ENCODE data around the gene GIGYF2. TPM values are rescaled to one million over a fixed set of nuclear protein-coding genes. Genes with fewer than 3 reads are reported as not detected.
"Not testable (repeated sequence)": the region's sequence is repeated elsewhere in the genome, so short reads cannot be mapped to it uniquely, and the experiment has no call there.

The GIGYF2 gene
- polyA plus RNA-seq, 1 donor from 2014 or later = 52.6 TPM

DNA sequence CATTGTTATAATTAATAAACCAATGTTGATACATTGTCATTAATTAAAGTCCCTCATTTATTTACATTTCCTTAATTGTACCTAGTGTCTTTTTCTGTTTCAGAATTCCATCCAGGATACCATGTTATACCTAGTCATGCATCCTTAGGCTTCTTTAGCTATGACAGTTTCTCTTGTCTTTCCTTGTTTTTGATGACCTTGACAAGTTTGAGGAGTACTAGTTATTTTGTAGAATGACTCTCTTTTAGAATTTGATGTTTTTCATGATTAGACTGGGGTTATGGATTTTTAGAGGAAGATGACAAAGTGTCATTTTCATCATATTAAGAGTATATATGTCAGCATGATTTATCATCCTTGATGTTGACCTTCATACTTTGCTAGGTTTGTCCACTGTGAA lies 16.4 kb downstream of the GIGYF2 start:
- peaks cover 41% of the 10 kb centered on the region for H3K79me2 ChIP-seq (replicated peaks; ENCODE audit: insufficient read depth, low read length)
- H3K4me2 ChIP-seq (ENCODE audit: low read length) = no peak overlapping the region
- H3K27me3 ChIP-seq (ENCODE audit: insufficient read depth, low read depth, low read length) = no peaks in the 10 kb centered on the region
- H3K9me3 ChIP-seq (ENCODE audit: low read length) = no peaks in the 10 kb centered on the region
- H3K9me2 ChIP-seq (ENCODE audit: insufficient read depth, low read length) = no peaks in the 10 kb centered on the region
- no peak overlapping the region for H3K9ac ChIP-seq (ENCODE audit: low read length)
- no peaks in the 10 kb centered on the region for H3F3A ChIP-seq (ENCODE audit: insufficient read depth, low read length, poor library complexity, severe bottlenecking)
- no peaks in the 10 kb centered on the region for H4K20me1 ChIP-seq (ENCODE audit: insufficient read depth)
- peaks cover 7% of the 10 kb centered on the region for H3K36me3 ChIP-seq (ENCODE audit: insufficient read depth, low read length)
- TF ChIP-seq, protein P1, sequence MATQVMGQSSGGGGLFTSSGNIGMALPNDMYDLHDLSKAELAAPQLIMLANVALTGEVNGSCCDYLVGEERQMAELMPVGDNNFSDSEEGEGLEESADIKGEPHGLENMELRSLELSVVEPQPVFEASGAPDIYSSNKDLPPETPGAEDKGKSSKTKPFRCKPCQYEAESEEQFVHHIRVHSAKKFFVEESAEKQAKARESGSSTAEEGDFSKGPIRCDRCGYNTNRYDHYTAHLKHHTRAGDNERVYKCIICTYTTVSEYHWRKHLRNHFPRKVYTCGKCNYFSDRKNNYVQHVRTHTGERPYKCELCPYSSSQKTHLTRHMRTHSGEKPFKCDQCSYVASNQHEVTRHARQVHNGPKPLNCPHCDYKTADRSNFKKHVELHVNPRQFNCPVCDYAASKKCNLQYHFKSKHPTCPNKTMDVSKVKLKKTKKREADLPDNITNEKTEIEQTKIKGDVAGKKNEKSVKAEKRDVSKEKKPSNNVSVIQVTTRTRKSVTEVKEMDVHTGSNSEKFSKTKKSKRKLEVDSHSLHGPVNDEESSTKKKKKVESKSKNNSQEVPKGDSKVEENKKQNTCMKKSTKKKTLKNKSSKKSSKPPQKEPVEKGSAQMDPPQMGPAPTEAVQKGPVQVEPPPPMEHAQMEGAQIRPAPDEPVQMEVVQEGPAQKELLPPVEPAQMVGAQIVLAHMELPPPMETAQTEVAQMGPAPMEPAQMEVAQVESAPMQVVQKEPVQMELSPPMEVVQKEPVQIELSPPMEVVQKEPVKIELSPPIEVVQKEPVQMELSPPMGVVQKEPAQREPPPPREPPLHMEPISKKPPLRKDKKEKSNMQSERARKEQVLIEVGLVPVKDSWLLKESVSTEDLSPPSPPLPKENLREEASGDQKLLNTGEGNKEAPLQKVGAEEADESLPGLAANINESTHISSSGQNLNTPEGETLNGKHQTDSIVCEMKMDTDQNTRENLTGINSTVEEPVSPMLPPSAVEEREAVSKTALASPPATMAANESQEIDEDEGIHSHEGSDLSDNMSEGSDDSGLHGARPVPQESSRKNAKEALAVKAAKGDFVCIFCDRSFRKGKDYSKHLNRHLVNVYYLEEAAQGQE (IDR thresholded peaks at IDR 0.05; ENCODE audit: borderline replicate concordance) = no peak
- TF ChIP-seq RAD21 (conservative IDR thresholded peaks at IDR 0.05) = no peak
- TF ChIP-seq EP300 (conservative IDR thresholded peaks at IDR 0.05; ENCODE audit: poor library complexity, severe bottlenecking) = no peak
- no peak for TF ChIP-seq EZH2 (IDR thresholded peaks at IDR 0.05; ENCODE audit: borderline replicate concordance, insufficient read depth, low read length, poor library complexity, severe bottlenecking)
- no peak for TF ChIP-seq MXI1 (conservative IDR thresholded peaks at IDR 0.05; ENCODE audit: poor library complexity, severe bottlenecking)
- no peak for TF ChIP-seq SMC3 (conservative IDR thresholded peaks at IDR 0.05; ENCODE audit: poor library complexity)
- no peak for TF ChIP-seq POLR2AphosphoS5 (IDR thresholded peaks at IDR 0.05)
- no peak overlapping the region for H3K4me3 ChIP-seq (ENCODE audit: low read length)
- no peak overlapping the region for H3K27ac ChIP-seq (ENCODE audit: low read length)
- H2AFZ ChIP-seq (ENCODE audit: low read depth, low read length) = no peak overlapping the region

DNA sequence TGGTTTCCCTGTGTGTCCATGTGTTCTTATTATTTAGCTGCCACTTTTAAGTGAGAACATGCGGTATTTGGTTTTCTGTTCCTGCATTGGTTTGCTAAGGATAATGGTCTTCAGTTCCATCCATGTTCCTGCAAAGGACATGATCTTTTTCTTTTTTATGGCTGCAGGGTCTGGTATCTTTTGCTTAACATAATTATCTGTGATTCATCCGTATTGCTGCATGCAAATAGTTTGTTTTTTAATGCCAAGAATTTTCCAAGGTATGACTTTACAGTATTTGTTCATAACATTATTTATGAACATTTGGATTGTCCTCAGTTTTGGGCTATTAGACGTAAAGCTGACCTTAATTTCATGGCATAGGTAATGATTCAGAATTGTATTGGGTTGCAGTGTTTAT lies 17.8 kb downstream of the GIGYF2 start:
- Histone ChIP-seq H2AFZ (ENCODE audit: low read depth, low read length) (no peak overlapping the region), H3K79me2 (replicated peaks; ENCODE audit: insufficient read depth, low read length) (peaks cover 48% of the 10 kb centered on the region), H3K4me3 (ENCODE audit: low read length) (no peak overlapping the region), H4K20me1 (ENCODE audit: insufficient read depth) (no peaks in the 10 kb centered on the region), H3K36me3 (ENCODE audit: insufficient read depth, low read length) (peaks cover 7% of the 10 kb centered on the region), H3K9me3 (ENCODE audit: low read length) (no peaks in the 10 kb centered on the region), H3K27me3 (ENCODE audit: insufficient read depth, low read depth, low read length) (no peaks in the 10 kb centered on the region), H3F3A (ENCODE audit: insufficient read depth, low read length, poor library complexity, severe bottlenecking) (no peaks in the 10 kb centered on the region), H3K4me2 (ENCODE audit: low read length) (no peak overlapping the region), H3K27ac (ENCODE audit: low read length) (no peak overlapping the region), H3K9me2 (ENCODE audit: insufficient read depth, low read length) (no peaks in the 10 kb centered on the region), H3K9ac (ENCODE audit: low read length) (no peak overlapping the region)
- TF ChIP-seq RAD21 (conservative IDR thresholded peaks at IDR 0.05) (no peak), SMC3 (conservative IDR thresholded peaks at IDR 0.05; ENCODE audit: poor library complexity) (no peak), EZH2 (IDR thresholded peaks at IDR 0.05; ENCODE audit: borderline replicate concordance, insufficient read depth, low read length, poor library complexity, severe bottlenecking) (no peak), POLR2AphosphoS5 (IDR thresholded peaks at IDR 0.05) (no peak), MXI1 (conservative IDR thresholded peaks at IDR 0.05; ENCODE audit: poor library complexity, severe bottlenecking) (no peak), EP300 (conservative IDR thresholded peaks at IDR 0.05; ENCODE audit: poor library complexity, severe bottlenecking) (no peak), TAF1 (IDR thresholded peaks at IDR 0.05; ENCODE audit: low read depth) (no peak)
- TF ChIP-seq, protein P2, sequence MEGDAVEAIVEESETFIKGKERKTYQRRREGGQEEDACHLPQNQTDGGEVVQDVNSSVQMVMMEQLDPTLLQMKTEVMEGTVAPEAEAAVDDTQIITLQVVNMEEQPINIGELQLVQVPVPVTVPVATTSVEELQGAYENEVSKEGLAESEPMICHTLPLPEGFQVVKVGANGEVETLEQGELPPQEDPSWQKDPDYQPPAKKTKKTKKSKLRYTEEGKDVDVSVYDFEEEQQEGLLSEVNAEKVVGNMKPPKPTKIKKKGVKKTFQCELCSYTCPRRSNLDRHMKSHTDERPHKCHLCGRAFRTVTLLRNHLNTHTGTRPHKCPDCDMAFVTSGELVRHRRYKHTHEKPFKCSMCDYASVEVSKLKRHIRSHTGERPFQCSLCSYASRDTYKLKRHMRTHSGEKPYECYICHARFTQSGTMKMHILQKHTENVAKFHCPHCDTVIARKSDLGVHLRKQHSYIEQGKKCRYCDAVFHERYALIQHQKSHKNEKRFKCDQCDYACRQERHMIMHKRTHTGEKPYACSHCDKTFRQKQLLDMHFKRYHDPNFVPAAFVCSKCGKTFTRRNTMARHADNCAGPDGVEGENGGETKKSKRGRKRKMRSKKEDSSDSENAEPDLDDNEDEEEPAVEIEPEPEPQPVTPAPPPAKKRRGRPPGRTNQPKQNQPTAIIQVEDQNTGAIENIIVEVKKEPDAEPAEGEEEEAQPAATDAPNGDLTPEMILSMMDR (IDR thresholded peaks at IDR 0.05; ENCODE audit: poor library complexity, severe bottlenecking) = no peak
- TF ChIP-seq, protein P1 (IDR thresholded peaks at IDR 0.05; ENCODE audit: borderline replicate concordance) = no peak

DNA sequence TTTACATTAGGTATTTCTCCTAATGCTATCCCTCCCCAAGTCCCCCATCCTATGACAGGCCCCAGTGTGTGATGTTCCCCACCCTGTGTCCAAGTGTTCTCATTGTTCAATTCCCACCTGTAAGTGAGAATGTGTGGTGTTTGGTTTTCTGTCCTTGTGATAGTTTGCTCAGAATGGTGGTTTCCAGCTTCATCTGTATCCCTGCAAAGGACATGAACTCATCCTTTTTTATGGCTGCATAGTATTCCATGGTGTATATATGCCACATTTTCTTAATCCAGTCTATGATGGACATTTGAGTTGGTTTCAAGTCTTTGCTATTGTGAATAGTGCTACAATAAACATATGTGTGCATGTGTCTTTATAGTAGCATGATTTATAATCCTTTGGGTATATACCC lies 22.9 kb downstream of the GIGYF2 start:
- H2AFZ ChIP-seq (ENCODE audit: low read depth, low read length); H3K36me3 ChIP-seq (ENCODE audit: insufficient read depth, low read length); H3K27me3 ChIP-seq (ENCODE audit: insufficient read depth, low read depth, low read length); H3K9ac ChIP-seq (ENCODE audit: low read length); H3F3A ChIP-seq (ENCODE audit: insufficient read depth, low read length, poor library complexity, severe bottlenecking); H4K20me1 ChIP-seq (ENCODE audit: insufficient read depth); H3K9me3 ChIP-seq (ENCODE audit: low read length); H3K27ac ChIP-seq (ENCODE audit: low read length); H3K4me3 ChIP-seq (ENCODE audit: low read length); H3K9me2 ChIP-seq (ENCODE audit: insufficient read depth, low read length); H3K4me2 ChIP-seq (ENCODE audit: low read length): not testable (repeated sequence)
- H3K79me2 ChIP-seq (replicated peaks; ENCODE audit: insufficient read depth, low read length) = peaks cover 48% of the 10 kb centered on the region

Measured in neural cell (in vitro differentiated cells).